SK-N-MC (cell line): ENCODE data around the gene ILDR2.

ENCODE experiments used
- EZH2 ChIP-seq: fragments of 200-600 bp; sonication (generic); IDR thresholded peaks from one replicate; pipeline ENCODE4 v1.6.1; 2017; ENCODE audit warnings: antibody characterized with exemption
- POLR2AphosphoS5 ChIP-seq: IDR thresholded peaks from 2 replicates; pipeline ENCODE4 v1.6.1; 2012; ENCODE audit warnings: mild to moderate bottlenecking, low read depth, low read length, borderline replicate concordance

DNA sequence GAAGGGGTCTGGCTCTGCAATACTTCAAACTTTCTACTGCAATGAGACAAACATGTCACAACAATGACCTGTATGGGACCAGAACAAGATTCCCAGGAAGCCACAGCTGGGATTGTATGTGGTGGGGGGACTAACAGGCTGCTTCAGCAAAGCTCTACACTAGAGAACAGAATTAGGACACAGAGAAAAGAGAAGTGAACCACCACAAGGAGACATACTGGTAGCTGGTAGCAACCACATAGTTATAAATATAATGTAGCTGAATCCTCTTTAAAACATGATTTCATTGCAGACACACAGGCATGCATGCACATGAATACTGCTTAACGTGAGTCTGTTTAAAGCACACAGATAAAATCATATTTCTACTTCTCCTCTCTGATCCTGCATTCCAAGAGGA is 3.5 kb upstream of the ILDR2 start:
- TF ChIP-seq POLR2AphosphoS5 (no peak), EZH2 (no peak)
